Measurements from ENCODE around the gene RGS7BP. TPM values are rescaled to one million over a fixed set of nuclear protein-coding genes. Genes with fewer than 3 reads are reported as not detected.
"Not testable (repeated sequence)": the region's sequence is repeated elsewhere in the genome, so short reads cannot be mapped to it uniquely, and the experiment has no call there.

Gene RGS7BP
- 0.17 and 0.19 TPM in 2 replicates for total RNA-seq

DNA sequence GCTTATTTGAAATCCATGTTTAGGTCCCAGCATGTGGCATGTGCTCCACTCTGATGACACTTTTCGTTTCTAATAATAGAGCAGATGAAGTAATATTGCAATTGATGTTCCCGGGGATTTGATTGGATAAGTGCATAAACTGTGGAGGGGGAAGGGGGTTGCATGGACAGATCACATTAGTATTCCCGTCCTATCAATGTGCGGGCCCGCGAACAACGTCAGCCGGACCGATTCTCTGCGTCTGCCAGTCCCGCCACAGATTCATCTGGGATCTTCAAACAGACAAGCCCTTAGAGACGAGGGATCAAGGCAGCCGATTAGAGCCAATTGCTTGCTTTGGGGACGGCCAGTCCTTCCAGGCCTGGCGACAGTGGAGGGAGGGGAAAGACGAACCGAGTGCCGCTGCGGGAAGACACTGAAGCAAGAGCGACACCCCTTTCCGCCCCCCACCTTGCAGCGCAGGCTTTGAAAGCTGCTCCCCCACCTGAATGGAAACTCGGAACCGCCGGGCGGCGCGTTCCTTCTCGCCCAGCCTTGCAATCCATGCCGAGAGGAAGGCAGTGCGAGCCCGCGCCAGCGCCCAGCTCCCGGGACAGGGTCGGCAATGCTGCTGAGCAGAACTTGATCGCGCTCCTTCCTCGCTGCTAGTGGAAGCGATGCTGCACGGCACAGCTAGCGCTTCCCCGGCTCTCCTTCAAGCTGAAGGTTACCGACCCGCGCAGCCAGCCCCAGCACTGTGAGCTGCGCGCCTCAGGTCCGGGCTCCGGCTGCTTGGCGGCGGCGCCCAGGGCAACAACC, at the start of gene RGS7BP:
Gene RGS7BP, plus strand, starts transcription at position 247 of the 798 bp plus-strand sequence. CDS start 610 bp downstream, outside the sequence.
- peak; percentile 55 for DNase-seq

DNA sequence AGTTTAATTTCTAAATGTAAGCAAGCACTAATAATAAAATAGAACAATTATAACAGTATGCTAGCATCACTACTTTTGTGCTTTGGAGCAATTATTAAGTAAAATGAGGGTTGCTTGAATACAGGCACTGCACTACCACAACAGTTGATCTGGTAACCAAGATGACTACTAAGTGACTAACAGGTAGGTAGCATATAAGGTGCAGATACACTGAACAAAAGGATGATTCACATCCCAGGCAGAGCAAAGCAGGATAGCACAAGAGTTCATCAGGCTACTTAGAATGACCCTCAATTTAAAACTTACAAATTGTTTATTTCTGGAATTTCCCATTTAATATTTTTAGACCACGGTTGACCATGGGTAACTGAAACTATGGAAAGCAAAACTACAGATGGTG, 48.0 kb upstream of the RGS7BP start:
- no peak for DNase-seq

DNA sequence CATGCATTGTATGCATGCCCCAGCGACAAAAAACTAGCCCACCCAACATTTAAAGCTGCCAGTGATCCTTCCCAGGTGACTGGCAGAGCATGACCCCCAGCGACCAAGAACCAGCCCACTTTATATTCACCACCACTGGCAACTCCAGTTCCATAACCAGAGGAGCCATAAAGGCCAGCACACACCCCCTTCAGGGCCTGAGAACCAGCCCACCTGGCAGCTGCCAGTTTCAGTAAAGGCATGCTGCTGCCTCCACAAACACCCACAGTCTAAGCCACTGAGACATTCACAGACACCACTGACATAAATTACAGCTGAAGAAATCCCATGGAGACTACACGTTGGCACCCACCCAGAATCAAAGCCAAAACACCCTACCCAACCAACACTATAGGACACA, 46.9 kb upstream of the RGS7BP start:
- no peak for DNase-seq

DNA sequence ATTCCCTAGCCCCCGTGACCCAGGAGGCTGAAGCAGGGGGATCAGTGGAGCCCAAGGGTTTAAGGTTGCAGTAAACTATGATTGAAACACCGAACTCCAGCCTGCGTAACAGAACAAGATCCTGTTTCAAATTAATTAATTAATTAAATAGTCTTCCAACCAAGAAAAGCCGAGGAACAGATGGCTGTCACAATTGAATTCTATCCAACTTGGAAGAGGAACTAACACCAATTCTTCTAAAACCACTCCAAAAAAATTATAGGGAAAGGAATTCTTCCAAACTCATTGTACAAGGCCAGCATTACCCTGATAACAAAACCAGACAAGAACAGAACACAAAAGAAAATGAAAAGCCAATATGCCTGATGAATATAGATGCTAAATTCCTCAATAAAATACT, 43.4 kb upstream of the RGS7BP start:
- DNase-seq = no peak

DNA sequence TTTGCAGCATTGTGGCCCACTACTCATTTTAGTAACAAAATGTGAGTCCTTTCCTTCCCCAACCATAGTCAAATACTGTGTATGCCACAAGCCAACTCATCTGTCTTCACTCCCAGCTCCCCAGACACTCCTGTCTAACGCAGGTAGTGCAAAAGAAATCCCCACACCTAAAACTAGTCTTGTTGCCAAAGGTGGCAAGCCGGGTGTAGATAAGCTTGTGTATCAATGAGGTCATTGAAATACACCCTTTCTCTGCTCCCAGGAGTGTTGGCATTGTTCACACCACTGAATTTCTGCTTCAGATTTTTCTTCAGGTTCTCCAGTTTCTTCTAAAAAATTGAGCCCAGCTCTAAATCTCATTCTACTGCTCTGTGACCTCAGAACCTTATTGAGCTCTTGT, 19.7 kb upstream of the RGS7BP start:
- DNase-seq = no peak

DNA sequence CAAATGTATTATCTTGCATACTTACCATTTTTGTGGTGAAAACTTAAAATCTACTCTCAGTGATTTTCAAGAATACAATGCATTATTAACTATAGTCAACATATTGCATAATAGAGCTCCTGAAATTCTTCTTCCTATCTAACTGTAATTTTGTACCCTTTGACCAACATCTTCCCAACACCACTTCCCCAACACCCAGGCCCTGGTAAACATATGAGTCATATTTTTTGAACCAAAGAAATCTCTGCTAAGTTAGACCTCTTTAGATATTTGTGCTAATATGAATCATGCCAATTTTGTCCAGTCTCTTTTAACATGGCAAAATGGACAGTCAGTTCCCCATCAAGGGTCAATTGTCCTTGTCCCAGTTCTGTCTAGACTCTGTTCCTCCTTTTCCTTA, 18.5 kb upstream of the RGS7BP start:
- no peak for DNase-seq

DNA sequence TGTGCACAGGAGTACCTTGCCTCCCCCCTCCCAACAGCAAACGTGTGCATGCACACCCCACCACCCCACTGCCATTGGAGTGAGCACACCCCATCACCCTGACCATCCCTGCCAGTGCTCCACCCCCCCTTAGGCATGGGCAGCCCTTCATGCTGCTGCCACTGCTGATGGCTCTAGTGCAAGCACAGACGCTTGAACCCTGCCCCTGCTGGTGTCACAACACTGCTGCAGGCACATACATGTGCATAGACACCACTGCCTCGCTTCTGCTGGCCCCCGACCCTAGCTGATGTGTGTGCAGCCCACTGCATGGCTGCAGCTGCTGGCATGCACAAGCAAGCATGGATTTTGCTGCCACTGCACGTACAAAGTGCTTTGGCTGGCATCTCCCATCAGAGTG, 16.0 kb upstream of the RGS7BP start:
- DNase-seq = no peak

DNA sequence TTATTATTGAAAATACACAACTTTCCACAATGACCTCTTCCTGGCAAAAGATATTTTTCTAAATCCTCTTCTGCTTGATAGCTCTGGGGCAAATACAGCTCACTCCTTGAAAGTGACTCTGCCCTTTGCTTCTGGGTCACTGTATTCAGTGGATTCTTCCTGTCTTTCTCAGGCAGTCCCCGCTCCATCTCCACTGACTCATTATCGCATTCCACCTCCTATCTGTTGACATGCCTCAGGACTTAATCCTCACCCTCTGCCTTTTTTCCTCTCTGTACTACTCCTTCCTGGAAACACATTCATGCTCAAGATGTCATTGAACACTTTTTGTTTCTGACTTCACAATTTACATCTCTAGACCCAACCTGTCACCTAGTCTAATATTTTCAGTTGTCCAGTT, 8.4 kb upstream of the RGS7BP start:
- no peak for DNase-seq

DNA sequence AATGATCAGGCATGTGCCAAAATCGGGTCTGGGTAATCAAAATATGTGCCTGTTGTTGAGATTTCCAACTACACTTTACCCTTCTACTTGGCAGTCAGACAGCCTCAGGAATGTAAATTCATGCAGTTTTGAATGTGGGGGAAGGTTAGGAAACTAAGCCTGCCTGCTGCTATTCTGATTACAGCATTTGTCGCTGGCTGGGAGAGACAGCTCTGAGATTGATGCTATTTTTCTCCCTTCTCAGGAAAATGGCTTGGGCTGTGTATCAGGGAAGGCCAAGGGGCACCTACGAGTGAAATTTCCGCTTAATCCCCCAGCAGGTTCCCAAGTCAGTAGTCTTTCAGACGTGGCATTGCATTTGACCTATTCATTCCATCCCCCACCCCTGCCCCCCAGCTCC, 3.6 kb upstream of the RGS7BP start:
- no peak for DNase-seq

DNA sequence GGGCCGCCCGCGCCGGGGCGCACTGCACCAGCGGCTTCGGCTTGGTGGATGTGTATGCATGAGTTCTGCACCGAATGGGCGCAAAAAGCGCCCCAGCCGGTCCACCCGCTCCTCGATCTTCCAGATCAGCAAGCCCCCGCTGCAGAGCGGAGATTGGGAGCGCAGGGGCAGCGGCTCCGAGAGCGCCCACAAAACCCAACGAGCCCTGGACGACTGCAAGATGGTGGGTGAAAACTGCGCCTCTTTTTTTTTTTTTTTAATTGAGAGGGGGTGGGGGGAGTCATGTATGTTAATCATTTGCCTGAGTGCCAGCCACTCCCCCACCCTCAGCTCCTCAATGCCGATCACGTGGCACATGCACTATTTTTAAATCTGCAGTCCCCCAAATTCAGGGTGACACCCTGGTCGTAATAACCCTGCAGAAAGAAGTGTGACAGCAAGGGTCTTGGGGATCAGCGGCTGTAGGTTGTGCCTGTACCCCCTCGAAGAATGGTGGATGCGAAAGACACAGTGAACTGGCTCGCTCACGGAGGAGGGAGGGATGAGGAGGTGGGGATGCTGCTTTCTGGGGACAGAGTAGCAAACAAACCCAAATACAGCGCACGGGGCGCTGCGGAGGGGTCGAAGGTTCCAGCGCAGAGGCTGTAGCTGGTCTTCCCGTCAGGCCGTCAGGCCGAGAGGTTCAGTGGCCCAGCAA, 900 bp downstream of the RGS7BP start:
- DNase-seq = no peak

DNA sequence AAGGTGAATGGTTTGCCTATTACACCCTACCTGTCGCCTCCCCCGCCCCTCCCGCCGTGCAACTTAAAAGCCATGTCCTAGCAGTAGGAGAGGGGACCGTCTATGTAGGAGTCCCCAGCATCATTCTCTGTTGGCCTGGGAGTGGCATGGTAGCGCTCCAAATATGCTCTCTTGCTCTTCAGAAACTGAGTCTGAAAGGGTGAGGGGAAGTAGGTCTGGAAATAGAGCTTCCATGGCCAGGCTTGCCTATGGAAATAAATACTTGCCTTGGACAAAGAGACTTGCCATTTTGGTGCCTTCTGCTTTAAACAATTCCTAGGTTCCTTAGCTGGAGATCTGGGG, 1.4 kb downstream of the RGS7BP start:
- DNase-seq = no peak

DNA sequence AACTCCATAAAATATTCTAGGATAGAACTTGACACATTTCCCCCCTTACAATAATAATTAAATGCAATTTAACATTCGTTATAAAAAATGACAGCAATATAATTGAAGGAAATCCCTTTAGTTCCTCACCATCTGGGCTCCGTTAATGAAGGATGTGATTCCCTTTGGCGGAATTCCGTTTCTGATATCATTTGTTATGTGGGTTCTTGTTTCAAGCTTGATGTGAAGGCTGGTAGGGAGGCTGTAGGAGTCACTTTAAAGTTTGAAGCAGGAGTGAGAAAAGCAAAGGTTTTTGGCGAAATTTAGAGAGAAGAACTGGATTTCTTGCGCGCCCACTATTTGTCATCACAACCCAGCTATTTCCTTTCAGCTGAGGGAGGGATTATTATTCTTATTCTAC, 4.0 kb downstream of the RGS7BP start:
- DNase-seq = peak; percentile 71

DNA sequence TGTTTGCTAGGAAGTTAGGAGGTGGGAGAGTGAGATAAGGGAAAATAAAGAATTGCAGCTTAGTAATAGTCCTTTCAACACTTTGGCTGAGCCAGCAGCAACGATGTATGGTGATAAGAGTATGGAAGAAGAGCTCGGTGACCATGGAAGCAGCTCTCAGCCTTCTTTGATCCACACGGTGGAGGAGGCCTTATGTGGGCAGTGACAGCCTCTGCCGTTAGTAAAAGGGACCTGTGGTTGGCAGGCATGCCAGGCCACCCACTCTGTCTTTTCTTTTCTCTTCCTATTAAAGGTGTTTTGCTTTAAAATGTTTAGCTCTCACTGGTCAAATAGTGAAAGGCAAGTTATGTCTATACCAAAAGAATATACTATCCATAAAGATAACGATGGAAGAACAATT, 7.7 kb downstream of the RGS7BP start:
- no peak for DNase-seq

DNA sequence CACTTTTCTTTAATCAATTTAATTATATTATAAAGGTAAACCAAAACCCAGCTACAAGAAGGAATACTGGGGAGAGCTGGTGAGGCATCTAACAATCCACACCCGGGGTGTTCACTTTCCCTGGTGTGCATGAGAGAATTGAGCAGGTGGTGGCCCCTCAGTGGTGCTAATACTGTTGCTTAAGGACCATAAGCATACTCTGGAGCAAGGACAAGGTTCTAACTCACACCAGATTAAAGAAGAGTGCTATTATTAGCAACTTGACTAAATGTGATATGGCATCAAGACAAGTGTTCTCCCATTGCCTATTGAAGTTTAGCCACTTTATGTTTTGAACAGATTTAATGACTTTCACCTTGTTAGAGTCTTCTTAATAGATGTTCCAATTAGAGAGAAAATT, 8.8 kb downstream of the RGS7BP start:
- DNase-seq = no peak

DNA sequence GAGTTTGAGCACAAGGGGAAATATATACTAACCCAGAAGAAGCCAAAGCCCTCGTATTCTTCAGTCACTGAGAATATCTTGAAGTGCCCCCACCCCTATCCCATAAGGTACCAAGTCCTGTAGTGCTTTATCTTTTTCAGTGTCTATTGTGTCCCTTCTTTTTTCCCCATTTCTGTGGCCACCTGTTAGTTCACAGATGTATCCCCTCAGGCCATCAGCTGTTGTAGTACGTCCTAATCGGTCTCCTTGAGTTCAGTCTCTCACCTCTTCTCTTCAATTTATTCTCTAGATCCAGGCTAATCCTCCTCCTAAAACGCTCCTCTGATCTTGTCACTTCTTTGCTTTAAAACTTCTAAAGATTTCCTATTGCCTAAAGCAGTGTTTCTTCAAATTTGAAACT, 10.4 kb downstream of the RGS7BP start:
- no peak for DNase-seq

DNA sequence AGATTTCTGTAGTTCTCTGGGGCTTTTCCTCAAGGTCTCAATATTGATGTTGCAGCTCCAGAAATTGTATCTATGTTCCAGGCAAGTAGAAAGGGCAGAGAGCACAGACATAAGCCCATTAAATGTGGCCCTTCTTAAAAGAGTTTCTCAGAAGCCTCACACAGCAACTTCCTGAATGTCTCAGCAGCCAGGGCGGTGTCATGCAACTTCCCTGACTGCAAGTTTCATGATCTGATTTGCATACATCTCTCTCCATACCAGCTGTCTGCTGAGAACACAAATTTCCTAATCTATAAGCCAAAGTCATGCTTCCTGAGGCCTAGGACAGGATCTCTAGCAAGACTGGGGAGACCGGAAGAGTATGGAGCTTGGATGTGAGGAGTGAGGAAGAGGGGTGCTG, 13.0 kb downstream of the RGS7BP start:
- DNase-seq = no peak

DNA sequence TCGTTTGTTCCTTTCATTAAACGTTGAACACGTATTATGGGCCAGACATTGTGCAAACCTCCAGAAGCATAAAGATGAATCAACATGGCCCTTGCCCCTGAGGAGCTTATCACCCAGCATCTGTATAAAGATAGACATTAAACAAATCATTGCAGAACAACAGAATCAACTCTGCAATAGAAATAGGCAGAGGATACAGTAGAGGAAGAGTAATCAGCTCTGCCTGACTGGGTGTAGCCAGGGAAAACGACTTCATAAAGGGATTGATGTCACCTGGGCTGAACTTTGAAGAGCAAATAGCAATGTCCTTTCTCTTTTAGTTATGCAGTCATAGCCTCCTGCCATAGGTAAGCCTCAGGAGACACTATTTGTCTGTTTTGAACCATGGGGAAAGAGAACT, 13.4 kb downstream of the RGS7BP start:
- no peak for DNase-seq

DNA sequence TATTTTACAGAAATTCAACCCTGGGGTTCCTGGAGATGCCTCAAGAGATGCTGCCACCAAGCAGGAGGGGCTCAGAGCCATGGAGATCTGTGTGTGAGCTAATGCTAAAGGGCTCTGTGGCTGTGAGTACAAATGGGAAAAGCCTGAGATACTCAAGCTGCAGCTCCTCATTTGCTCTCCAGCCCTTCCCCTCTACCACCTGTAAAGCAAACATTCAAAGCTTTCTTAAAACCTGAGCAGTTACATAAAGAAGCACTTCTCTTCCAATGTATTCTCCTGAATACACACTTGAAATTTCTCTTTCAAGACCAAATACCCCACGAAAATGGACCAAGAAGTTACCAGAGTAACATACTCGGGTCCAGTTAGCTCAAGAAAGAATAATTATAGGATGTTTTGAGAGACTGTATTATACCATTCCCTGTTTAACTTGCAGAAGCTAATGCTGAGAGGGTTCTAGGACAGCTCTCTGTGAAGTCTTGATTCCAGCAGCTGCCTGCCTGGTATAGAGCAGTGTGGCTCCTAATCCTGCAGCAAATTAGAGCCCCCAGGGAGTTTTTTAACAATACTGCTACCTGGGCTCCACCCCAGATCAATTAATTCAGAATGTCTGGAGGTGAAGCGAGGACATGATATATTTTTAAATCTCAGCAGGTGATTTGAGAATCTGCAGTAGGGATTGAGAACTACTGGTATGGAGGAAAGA, 21.1 kb downstream of the RGS7BP start:
- no peak for DNase-seq

DNA sequence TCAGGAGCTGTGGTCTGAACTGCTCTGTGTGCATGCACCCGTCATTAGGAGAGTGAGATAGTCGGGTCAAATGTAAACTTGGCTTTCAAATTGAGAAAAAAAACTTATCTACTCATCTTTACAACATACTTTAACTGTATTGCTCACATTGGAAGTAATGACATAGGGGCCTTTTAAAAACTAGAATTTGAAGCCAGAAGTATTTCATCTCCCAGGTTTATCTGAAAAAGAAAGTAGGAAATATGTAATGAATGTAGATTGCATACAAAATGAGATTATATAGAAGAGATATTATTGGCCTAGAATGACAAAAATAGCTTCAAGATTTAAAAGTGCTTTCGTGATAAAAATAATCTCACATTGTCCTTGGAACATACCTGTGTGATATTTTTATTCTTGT, 24.3 kb downstream of the RGS7BP start:
- no peak for DNase-seq

DNA sequence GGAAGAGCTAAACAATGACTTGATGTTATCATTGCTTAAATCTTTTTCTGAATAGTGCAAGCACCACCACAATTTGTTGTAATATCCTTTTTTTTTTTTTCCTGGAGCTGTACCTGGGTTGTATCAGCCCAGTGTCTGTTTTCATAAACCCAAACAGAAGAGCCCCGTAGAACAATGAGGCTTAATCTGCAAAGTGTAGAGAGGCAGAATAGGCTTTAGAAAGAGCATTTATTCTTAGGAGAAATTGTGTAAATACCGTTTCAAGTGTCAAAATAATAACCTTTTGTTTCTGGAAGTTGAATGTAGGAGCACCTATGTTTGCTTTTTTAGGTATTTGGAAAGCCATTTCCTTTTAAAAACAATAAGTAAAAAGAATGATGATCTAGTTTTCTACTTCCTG, 26.4 kb downstream of the RGS7BP start:
- no peak for DNase-seq

DNA sequence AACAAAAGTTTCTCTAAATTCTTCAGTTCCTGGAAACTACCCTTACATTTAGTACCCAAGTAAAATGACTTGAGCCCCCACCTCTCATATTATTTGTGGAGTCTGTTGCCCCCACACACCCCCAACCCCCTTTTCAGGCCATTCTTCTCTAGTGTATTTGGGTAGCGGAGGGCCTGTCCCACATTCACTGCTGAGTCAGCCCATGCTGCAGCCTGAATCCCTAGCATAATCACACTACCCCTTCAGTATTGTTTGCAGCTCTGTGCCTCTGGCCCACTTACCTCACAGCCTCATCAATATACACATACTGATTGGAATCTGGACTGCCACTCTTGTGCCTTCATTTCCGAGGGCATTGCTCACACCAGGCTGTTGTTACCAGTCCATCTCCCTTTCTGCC, 26.8 kb downstream of the RGS7BP start:
- DNase-seq = no peak

DNA sequence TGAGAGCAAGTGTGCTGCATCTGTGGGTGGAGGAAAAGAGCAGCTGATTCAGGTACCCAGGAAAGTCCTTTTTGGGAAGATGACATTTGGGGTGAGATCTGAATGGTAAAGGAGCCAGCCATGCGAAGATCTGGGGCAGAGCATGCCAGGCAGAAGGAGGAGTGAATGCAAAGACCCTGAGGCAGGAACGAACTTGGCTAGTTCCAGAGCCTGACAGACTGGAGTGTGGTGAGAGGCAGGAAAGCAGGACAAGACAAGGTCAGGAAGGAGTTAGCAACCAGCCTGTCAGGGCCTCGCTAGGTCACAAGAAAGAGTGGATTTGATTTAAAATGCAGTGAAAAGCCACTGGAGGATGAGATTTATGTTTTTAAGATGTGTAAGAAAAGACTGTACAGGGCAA, 28.2 kb downstream of the RGS7BP start:
- no peak for DNase-seq

DNA sequence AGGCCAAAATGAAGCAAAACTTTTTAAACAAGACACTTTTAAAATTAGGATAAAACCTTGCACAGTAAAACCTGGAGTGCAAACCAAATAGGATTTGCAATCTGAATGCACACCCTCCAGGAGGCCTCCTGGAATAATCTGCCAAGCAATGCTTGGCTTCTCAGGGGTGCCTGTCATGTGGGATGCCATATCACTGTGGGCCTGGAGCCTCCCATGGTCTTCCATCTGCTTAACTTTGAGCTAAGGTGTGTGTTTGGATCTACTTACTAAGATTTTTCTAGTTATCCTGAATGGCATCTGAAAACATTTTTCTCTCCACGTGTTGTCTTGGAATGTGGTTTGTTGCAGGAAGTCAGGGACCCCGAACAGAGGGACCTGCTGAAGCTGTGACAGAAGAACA, 52.1 kb downstream of the RGS7BP start:
- no peak for DNase-seq

DNA sequence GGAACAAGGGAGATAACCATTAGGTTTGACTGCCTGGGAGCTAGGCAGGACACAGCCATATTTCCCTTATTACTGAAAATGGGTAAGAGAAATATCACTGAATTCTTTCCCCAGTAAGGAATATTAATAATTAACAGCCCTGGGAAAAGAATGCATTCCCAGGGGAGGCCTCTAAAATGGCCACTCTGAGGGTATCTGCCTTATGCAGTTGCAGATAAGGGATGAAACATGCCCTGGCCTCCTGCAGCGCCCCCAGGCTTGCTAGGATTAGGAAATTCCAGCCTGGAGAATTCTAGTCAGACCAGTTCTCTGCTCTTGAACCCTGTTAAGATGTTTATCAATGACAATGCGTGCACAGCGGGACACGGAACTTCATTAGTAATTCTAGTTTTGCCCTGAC, 52.8 kb downstream of the RGS7BP start:
- not testable (repeated sequence) for DNase-seq

All from dermis blood vessel endothelial cell (primary cell).